BLaER1 treated with 17β-estradiol and CSF1 and Interleukin-3, amounts not matched to agents 10 nM and 100 nM (cell line): ENCODE measurements around the gene HTR3B.
A peak's percentile ranks its signal among the peaks of the same experiment; 100 is the strongest.

ENCODE experiments used
- H3K27ac ChIP-seq, 11 experiments: shearing (Covaris generic); formaldehyde crosslinking; 2 replicates each; pipeline ENCODE4 v1.8.1; 2022
- H3K27me3 ChIP-seq, 11 experiments: shearing (Covaris generic); formaldehyde crosslinking; 2 replicates each; pipeline ENCODE4 v1.8.1; 2022
- H3K36me3 ChIP-seq, 11 experiments: shearing (Covaris generic); formaldehyde crosslinking; 2 replicates each; pipeline ENCODE4 v1.8.1; 2022
- H3K4me1 ChIP-seq, 10 experiments: shearing (Covaris generic); formaldehyde crosslinking; 2 replicates each; pipeline ENCODE4 v1.8.1; 2022
- H3K4me2 ChIP-seq, 11 experiments: shearing (Covaris generic); formaldehyde crosslinking; 2 replicates each; pipeline ENCODE4 v1.8.1; 2022
- H3K4me3 ChIP-seq, 10 experiments: shearing (Covaris generic); formaldehyde crosslinking; 2 replicates each; pipeline ENCODE4 v1.8.1; 2022
- H3K9ac ChIP-seq, 11 experiments: shearing (Covaris generic); formaldehyde crosslinking; 2 replicates each; pipeline ENCODE4 v1.8.1; 2022
- H3K9me3 ChIP-seq, 11 experiments: shearing (Covaris generic); formaldehyde crosslinking; replicated peaks in 1 of 11; 2 replicates each; pipeline ENCODE4 v1.8.1; 2022
- H4K20me1 ChIP-seq, 11 experiments: shearing (Covaris generic); formaldehyde crosslinking; 2 replicates each; pipeline ENCODE4 v1.8.1; 2022
- Cebpa-rat ChIP-seq, 11 experiments: shearing (Covaris generic); IDR thresholded peaks; 2 replicates each; pipeline ENCODE4 v1.8.1; 2022

The HTR3B gene

DNA sequence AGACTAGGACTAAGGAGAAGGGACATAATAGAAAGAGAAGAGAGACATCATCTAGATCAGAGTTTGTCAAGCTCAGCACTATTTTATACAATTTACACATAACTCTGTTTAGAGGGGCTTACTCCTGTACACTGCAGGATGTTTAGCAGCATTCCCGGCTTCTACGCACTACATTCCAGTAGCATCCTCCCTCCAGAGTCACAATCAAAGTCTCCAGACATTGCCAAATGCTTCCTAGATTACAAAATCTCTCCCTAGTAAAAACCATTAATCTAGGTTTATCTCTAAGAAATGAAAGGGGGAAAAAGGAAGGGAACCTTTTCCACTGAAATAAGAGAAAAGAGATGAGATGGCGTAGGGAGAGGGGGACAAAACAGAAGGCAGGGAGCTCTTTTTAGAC is 33.3 kb upstream of the HTR3B start:
- H3K9me3 ChIP-seq: no peaks in the 10 kb centered on the region
- H3K36me3 ChIP-seq: peaks cover 4 to 28% (median 18%) of the 10 kb centered on the region in 11 experiments; a peak in 16 of 22 replicates
- H4K20me1 ChIP-seq: peaks cover 0 to 9% (median 0%) of the 10 kb centered on the region in 11 experiments; a peak in 4 of 22 replicates
- H3K9ac ChIP-seq: no peak overlapping the region
- no peaks in the 10 kb centered on the region for H3K27me3 ChIP-seq
- no peak for TF ChIP-seq Cebpa-rat (IDR thresholded peaks at IDR 0.05)
- no peak overlapping the region for H3K27ac ChIP-seq
- H3K4me1 ChIP-seq: peaks cover 22 to 33% (median 27%) of the 10 kb centered on the region in 10 experiments
- no peak overlapping the region for H3K4me2 ChIP-seq
- no peak overlapping the region for H3K4me3 ChIP-seq

- Histone ChIP-seq H3K36me3 (peaks cover 0 to 16% (median 11%) of the 10 kb centered on the region in 11 experiments; a peak in 8 of 22 replicates), H3K27ac (no peak overlapping the region), H3K4me1 (peaks cover 41 to 52% (median 46%) of the 10 kb centered on the region in 10 experiments), H3K9ac (peak overlapping the region in 2 of 11 experiments; percentile 21 to 43; a peak in 4 of 22 replicates), H3K27me3 (no peaks in the 10 kb centered on the region), H3K4me3 (0 out of 20 replicates have a peak overlapping the region, but pooled peaks of 1 of the 10 experiments have one; percentile 17), H3K4me2 (peak overlapping the region; percentile 56 to 94 (median 85)), H3K9me3 (peaks cover 0 to 12% (median 5%) of the 10 kb centered on the region in 11 experiments; a peak in 12 of 22 replicates), H4K20me1 (peaks cover 0 to 9% (median 0%) of the 10 kb centered on the region in 11 experiments; a peak in 4 of 22 replicates)
- TF ChIP-seq Cebpa-rat (IDR thresholded peaks at IDR 0.05): no peak
These were observed 31.4 kb upstream of the HTR3B start for GRCh38 chr11:113873236-113873626.

DNA sequence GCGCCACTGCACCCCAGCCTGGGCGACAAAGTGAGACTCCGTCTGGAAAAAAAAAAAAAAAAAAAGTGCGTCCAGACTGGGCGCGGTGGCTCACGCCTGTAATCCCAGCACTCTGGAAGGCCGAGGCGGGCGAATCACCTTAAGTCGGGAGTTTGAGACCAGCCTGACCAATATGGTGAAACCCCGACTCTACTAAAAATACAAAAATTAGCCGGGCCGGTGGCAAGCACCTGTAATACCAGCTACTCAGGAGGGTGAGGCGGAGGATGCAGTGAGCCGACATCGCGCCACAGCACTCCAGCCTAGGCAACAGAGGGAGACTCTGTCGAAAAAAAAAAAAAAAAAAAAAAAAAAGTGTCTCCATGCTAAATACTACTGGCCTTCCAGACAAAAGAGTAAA is 30.5 kb upstream of the HTR3B start:
- peaks cover 0 to 20% (median 12%) of the 10 kb centered on the region in 11 experiments; a peak in 17 of 22 replicates for H3K9me3 ChIP-seq
- TF ChIP-seq Cebpa-rat (IDR thresholded peaks at IDR 0.05): no peak
- no peak overlapping the region for H3K27ac ChIP-seq
- H3K36me3 ChIP-seq: peaks cover 0 to 14% (median 4%) of the 10 kb centered on the region in 11 experiments; a peak in 5 of 22 replicates
- H3K4me3 ChIP-seq: peak overlapping the region; percentile 74 to 95 (median 89); a peak in 17 of 20 replicates
- H3K4me1 ChIP-seq: peaks cover 48 to 58% (median 53%) of the 10 kb centered on the region in 10 experiments
- H3K4me2 ChIP-seq: peak overlapping the region; percentile 56 to 94 (median 85)
- H3K9ac ChIP-seq: peak overlapping the region in 10 of 11 experiments; percentile 77 to 91 (median 88); a peak in 15 of 22 replicates
- H4K20me1 ChIP-seq: peaks cover 0 to 9% (median 0%) of the 10 kb centered on the region in 11 experiments; a peak in 4 of 22 replicates
- no peaks in the 10 kb centered on the region for H3K27me3 ChIP-seq

- H3K27ac ChIP-seq: peak overlapping the region; percentile 63 to 89 (median 81); a peak in 21 of 22 replicates
- peaks cover 48 to 58% (median 53%) of the 10 kb centered on the region in 10 experiments for H3K4me1 ChIP-seq
- no peaks in the 10 kb centered on the region for H3K27me3 ChIP-seq
- peak overlapping the region; percentile 74 to 95 (median 89) for H3K4me3 ChIP-seq
- H3K9me3 ChIP-seq: peaks cover 0 to 27% (median 18%) of the 10 kb centered on the region in 11 experiments; a peak in 19 of 22 replicates
- peaks cover 0 to 8% (median 0%) of the 10 kb centered on the region in 11 experiments; a peak in 1 of 22 replicates for H3K36me3 ChIP-seq
- H4K20me1 ChIP-seq: peaks cover 0 to 9% (median 0%) of the 10 kb centered on the region in 11 experiments; a peak in 4 of 22 replicates
- TF ChIP-seq Cebpa-rat (IDR thresholded peaks at IDR 0.05): no peak
- peak overlapping the region; percentile 56 to 94 (median 85) for H3K4me2 ChIP-seq
- H3K9ac ChIP-seq: peak overlapping the region; percentile 77 to 91 (median 87)
These were observed 29.9 kb upstream of the HTR3B start for GRCh38 chr11:113874581-113875233.

DNA sequence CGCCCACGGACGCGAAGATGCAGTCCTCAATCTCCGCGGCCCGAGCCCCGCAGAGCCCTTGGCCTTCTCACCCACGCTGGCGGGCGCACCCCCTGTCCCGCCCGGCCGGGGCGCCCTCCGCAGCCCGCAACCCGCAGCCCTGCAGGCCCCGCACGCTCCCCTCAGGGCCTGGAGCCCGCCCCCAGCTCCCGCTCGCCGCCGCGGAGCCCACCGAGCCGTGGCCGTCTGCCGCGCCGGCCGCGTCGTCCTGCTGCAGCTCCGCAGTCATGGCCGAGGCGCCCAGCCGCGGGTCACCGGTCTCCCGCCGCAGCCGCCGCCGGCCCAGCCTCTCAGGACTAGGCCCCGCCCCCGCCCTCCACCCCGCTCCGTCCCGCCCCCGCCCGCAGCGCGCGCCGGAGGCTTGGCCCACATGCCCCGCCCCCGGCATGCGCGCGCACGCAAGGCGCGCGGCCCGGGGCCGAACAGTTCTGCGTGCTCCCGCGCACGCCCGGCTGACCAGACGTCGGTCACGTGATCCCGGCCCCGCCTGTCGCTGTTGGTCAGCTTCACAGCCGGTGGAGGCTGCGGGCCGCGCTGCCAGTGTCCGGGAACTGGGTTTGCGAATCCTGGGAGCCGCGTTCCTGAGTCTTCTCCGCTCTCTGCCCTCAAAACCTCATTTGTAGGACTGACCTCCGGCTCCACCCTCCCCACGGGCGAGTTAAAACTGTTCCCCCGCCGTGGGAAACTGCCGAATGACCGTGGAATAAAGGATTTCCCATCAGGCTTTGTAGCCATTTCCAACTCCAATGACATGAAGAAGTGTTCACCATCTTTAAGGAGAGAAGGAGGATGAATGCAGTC is 29.1 kb upstream of the HTR3B start, which contains the start of gene USP28:
TSS of gene USP28 (minus strand) at position 339 of the 840 bp plus-strand sequence. CDS start at position 268, 71 bp downstream.
- H3K36me3 ChIP-seq: peaks cover 0 to 7% (median 0%) of the 10 kb centered on the region in 11 experiments; a peak in 1 of 22 replicates
- peak within 1 kb of the TSS; percentile 71 to 94 (median 88) for H3K4me2 ChIP-seq
- peaks cover 48 to 58% (median 53%) of the 10 kb centered on the region in 10 experiments for H3K4me1 ChIP-seq
- H3K27ac ChIP-seq: peak within 1 kb of the TSS; percentile 74 to 94 (median 89)
- no peaks in the 10 kb centered on the region for H3K27me3 ChIP-seq
- H3K9me3 ChIP-seq: peaks cover 0 to 28% (median 19%) of the 10 kb centered on the region in 11 experiments; a peak in 19 of 22 replicates
- TF ChIP-seq Cebpa-rat (IDR thresholded peaks at IDR 0.05): no peak
- peaks cover 0 to 7% (median 0%) of the 10 kb centered on the region in 11 experiments; a peak in 4 of 22 replicates for H4K20me1 ChIP-seq
- peak within 1 kb of the TSS; percentile 74 to 95 (median 89) for H3K4me3 ChIP-seq
- H3K9ac ChIP-seq: peak within 1 kb of the TSS; percentile 77 to 91 (median 87)

DNA sequence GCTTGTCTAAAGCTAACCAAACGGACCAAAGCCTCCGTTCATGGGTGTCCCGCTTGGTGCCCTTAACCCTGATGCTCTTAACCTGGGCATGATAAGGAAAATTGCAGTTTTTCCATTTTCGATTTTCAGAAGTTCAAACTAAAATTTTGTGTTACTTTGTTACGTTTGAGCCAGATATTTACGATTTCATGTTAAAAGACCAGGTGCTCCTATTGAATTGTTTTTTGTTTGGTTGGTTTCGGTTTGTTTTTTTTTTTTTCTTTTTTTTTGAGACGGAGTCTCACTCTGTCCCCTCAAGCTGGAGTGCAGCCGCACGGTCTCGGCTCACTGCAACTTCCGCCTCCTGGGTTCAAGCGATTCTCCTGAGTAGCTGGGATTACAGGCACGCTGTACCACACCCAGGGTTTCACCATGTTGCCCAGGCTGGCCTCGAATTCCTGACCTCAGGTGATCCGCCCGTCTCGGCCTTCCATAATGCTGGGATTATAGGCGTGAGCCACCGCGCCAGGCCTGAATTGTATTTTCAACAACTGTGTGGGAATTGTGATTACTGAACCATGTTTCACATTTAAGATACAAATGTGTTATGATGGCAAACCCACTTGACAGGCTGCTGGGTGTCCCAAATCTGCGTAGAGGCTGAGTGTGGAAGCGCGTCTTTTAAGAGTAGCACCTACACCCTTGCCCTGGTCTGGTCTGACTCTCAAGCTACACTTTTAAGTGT is 28.4 kb upstream of the HTR3B start:
- TF ChIP-seq Cebpa-rat (IDR thresholded peaks at IDR 0.05): no peak
- Histone ChIP-seq H3K4me3 (peak overlapping the region; percentile 52 to 95 (median 88)), H3K27me3 (no peaks in the 10 kb centered on the region), H3K27ac (peak overlapping the region; percentile 74 to 94 (median 89)), H3K36me3 (no peaks in the 10 kb centered on the region), H3K9me3 (peaks cover 0 to 28% (median 19%) of the 10 kb centered on the region in 11 experiments; a peak in 19 of 22 replicates), H4K20me1 (no peaks in the 10 kb centered on the region; a peak in 3 of 22 replicates), H3K4me1 (peaks cover 46 to 58% (median 53%) of the 10 kb centered on the region in 10 experiments), H3K4me2 (peak overlapping the region; percentile 59 to 89 (median 86)), H3K9ac (peak overlapping the region; percentile 77 to 91 (median 87))

- Histone ChIP-seq H3K27me3 (no peaks in the 10 kb centered on the region), H3K4me2 (peak overlapping the region; percentile 59 to 89 (median 86)), H3K9me3 (peaks cover 0 to 28% (median 19%) of the 10 kb centered on the region in 11 experiments; a peak in 19 of 22 replicates), H3K9ac (peak overlapping the region in 5 of 11 experiments; percentile 77 to 91 (median 88); a peak in 6 of 22 replicates), H4K20me1 (no peaks in the 10 kb centered on the region; a peak in 2 of 22 replicates), H3K4me1 (peaks cover 46 to 57% (median 53%) of the 10 kb centered on the region in 10 experiments), H3K27ac (peak overlapping the region in 10 of 11 experiments; percentile 44 to 94 (median 89); a peak in 16 of 22 replicates), H3K36me3 (no peaks in the 10 kb centered on the region), H3K4me3 (peak overlapping the region in 5 of 10 experiments; percentile 6 to 89 (median 74); a peak in 4 of 20 replicates)
- TF ChIP-seq Cebpa-rat (IDR thresholded peaks at IDR 0.05): no peak
These were observed 27.6 kb upstream of the HTR3B start for GRCh38 chr11:113876798-113877669.
